Midbrain (tissue), 1 donor: ENCODE measurements around the gene CDK5.

Experiments
- DNase-seq: peaks from one replicate; lab custom pipeline; 2025; lab: John Stamatoyannopoulos, UW

Gene CDK5

DNA sequence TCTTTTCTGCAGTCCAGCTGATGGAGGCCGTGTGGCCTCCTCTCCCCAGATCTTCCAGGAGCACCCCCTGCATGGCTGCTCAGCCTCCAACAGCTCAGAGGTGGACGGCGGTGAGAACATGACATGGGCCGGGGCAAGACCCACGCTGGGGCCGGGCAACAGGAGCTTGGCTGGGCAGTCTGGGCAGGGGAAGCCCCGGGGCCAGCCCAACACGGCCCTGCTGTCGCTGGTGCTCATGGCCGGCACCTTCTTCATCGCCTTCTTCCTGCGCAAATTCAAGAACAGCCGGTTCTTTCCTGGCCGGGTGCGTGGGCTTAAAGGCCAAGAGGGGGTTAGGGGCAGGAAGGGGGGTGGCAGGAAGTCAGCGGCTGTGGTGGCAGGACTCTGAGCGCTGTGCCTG is 16.3 kb upstream of the CDK5 start:
- no peak for DNase-seq

DNA sequence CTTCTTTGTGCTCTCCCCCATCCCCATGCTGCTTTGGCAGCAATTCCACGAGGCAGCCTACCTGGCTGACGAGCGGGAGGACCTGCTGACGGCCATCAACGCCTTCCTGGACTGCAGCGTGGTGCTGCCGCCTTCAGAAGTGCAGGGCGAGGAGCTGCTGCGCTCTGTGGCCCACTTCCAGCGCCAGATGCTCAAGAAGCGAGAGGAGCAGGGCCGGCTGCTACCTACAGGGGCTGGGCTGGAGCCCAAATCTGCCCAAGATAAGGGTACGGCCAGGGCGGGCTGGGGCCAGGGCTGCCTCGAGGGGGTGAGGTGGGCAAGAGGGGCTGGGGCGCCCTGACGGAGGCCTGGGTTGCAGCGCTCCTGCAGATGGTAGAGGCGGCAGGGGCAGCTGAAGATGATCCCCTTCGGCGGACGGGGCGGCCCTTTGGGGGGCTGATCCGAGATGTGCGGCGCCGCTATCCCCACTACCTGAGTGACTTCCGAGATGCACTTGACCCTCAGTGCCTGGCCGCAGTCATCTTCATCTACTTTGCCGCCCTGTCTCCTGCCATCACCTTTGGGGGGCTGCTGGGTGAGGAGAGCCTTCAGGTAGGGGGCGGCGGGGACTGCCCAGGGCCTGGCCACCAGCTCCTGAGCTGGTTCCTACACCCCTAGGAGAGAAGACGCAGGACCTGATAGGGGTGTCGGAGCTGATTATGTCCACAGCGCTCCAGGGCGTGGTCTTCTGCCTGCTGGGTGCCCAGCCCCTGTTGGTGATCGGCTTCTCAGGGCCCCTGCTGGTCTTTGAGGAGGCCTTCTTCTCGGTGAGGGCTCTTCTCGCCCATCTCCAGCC is 13.6 kb upstream of the CDK5 start:
- no peak for DNase-seq

DNA sequence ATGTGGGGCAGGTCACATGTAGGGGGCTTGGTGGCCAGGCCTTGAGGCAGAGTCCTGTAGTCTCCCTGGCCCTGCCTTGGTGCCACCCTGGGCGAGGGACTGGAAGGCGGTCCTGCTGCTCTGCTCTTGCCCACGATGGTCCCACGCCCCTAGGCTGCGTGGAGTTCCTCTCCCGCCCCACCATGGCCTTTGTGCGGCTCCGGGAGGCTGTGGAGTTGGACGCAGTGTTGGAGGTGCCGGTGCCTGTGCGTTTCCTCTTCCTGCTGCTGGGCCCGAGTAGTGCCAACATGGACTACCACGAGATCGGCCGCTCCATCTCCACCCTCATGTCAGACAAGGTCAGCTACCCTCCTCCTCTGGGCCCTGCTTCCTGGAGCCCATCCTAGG is 12.9 kb upstream of the CDK5 start:
- no peak for DNase-seq

DNA sequence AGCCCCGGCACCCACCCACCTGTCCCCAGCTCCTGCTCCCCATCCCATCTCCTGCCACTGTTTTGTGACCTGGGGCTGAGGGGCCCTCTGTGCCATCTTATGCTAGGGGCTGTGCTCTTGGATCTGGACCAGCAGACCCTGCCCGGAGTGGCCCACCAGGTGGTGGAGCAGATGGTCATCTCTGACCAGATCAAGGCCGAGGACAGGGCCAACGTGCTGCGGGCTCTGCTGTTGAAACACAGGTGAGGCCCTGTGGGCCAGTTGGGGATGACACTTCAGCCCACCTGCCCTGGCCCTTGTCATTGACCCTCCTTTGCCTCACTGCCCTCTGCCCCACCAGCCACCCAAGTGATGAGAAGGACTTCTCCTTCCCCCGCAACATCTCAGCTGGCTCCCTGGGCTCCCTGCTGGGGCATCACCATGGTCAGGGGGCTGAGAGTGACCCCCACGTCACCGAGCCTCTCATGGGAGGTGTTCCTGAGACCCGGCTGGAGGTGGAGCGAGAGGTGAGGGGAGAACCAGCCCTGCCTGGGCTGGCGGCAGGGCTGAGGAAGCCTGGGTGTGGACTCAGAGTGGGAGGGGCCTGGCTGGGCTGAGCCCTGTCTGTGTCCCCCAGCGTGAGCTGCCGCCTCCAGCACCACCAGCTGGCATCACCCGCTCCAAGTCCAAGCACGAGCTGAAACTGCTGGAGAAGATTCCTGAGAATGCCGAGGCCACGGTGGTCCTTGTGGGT is 12.3 kb upstream of the CDK5 start:
- DNase-seq: no peak

DNA sequence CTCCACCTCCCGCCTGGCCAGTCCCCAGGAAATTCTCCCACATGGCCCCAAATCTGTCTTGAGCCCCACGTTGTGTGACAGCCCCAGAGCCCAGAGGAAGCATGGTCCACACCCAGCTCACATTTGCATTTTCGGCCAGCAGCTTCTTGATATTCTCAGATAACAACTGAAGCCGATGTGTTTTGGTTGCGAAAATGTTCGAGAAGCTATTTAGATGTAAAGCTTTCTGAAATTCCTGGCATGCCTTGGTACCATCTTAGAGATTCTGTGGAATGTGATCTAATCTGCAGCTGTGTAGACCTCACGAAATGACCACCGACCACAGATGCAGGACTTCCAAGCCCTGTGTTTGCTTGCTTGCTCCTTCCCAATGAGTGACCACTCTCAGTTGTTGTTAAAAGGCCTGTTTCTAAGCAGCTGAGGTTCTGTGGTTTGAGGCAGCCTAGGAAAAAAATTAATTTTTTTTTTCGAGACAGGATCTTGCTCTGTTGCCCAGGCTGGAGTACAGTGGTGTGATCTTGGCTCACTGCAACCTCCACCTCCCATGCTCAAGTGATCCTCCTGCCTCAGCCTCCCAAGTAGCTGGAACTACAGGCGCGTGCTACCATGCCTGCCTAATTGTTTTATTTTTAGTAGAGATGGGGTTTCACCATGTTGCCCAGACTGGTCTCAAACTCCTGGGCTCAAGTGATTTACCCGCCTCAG is 10.5 kb upstream of the CDK5 start:
- DNase-seq: no peak

DNA sequence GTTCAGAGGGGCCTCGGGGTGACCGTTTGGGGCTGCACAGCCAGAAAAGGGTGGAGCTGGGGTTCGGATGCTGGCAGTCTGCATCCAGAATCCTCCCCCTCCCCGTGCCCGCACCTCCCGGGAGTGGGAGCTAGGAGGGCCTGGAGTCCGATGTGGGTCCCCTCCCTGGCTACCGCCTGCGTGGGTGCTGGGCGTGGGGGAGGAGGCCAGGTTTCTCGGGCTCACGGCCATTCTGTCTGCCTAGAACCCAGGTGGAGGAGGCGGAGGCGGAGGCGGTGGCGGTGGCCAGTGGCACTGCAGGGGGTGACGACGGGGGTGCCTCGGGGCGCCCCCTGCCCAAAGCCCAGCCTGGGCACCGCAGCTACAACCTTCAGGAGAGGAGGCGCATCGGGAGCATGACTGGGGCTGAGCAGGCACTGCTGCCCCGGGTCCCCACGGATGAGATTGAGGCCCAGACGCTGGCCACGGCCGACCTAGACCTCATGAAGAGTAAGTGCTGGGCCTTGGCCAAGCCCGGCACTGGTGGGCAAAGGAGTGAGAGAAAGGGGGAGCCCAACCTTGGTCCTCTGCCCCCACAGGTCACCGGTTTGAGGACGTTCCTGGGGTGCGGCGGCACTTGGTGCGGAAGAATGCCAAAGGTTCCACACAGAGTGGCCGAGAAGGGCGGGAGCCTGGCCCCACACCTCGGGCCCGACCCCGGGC is 8.7 kb upstream of the CDK5 start:
- no peak for DNase-seq

DNA sequence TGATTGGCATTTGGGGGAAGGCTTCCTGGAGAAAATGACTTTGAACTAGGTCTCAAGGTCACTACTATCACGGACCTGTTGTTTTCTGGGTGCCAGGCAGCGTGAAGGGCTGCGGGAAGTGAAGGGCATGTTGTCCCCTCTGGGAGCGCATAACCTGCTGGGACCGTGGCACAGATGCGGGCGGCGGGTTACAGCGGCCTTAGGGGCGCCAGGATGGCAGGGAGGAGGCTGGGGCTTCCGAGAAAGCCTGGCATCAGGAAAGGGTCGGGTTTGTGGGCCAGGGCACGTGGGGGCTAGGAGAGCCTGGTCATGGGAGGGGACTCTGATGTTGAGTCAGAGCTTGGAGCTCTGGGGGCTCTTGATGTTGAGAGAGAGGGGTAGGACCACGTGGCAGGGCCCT is 7.8 kb upstream of the CDK5 start:
- DNase-seq: no peak

DNA sequence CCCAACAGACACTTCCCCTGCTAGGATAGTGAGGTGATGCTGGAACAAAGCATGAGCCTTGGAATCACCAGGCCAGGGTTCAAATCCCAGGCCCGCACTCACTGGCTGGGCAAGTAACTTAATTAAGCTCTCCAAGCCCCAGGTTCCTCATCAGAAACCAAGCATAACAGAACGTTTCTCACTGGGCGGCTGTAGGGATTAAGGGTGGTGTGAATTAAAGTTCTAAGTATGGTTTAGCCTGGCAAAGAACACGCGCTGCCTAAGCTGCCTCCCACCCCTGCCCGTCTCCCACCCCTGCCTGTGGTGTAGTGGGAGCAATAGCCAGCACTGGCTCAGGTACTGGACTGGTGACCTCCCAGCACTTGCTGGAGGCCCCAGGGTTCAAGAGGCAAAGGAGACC is 7.3 kb upstream of the CDK5 start:
- DNase-seq: no peak

DNA sequence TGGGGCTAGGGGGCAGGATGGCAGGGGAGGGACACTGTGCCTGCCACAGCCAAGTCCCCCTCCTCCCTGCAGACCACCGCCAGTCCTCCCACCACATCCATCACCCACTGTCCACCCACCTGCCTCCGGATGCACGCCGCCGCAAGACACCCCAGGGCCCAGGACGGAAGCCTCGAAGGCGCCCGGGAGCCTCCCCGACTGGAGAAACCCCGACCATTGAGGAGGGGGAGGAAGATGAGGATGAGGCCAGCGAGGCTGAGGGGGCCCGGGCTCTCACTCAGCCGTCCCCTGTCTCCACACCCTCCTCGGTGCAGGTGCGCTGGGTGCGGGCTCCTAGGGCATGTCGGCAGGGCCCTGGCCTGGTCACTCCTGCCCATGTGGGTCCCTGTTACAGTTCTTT is 6.8 kb upstream of the CDK5 start:
- no peak for DNase-seq

DNA sequence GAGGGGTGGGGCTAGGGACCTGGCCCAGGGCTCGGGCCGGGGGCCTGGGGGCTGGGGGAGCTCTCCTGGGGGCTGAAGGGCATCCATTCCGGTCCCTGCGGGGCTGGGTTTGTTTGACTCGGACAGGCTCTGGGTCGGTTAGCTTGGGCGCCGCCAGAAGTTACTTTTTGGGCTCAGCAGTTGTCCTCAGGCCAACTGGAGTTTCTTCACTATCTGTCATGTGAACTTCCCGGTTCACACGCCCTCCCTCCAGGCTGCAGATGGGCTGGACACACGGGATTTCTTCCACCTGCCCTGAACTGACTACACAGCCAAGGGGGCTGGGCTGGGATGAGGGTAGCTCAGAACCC is 5.5 kb upstream of the CDK5 start:
- no peak for DNase-seq

DNA sequence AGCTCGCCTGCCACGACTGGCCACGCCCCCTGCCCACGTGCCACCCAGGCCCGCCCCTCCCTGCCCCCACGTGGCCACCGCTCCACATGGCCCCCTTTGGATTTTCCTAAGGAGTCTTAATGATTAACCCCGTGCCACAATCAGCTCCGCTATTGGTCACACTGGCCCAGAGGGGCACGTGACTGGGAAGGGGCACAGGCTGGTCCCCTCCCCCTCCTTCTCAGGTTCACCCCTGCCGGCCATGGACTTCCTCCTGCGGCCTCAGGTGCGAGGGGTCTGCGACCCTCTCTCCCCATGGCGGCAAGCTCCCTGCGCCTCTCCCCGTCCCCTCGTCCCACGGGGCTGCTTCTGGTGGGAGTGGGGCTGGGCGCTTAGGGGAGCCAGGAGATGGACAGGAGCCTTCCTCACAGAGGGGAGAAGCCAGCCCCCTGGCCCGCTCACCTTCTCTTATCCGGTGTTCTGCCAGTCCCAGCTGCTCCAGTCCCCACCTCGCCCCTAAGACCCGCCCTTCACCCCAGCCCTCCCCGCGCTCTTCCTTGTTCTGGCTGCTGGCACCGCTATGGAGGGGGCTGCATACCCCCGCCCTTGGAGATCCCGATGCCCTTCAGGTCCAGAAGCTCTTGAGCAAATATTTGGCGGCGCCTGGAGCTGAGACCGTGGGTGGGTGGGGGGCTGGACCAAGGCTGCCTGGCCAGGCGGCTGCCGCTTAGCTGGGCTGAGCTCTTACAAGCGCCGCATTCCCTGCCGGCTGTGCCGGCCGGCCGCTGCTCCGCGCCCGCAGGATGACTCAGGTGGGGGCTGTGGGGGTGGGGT is 4.9 kb upstream of the CDK5 start:
- no peak for DNase-seq

DNA sequence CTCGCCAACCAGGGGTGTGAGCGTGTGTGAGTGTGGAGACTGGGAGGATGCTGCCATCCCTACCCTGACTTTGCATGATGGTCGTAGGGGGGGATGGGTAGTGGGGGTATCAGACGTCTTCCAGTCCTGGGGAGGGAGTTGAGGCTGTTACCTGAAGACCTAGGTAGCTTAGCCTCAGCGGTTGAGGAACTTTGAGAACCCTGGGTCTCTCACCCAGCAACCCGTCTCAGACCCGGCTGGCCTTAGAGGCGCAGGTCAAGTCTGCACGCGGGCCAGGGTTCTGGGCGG is 4.4 kb upstream of the CDK5 start:
- no peak for DNase-seq

DNA sequence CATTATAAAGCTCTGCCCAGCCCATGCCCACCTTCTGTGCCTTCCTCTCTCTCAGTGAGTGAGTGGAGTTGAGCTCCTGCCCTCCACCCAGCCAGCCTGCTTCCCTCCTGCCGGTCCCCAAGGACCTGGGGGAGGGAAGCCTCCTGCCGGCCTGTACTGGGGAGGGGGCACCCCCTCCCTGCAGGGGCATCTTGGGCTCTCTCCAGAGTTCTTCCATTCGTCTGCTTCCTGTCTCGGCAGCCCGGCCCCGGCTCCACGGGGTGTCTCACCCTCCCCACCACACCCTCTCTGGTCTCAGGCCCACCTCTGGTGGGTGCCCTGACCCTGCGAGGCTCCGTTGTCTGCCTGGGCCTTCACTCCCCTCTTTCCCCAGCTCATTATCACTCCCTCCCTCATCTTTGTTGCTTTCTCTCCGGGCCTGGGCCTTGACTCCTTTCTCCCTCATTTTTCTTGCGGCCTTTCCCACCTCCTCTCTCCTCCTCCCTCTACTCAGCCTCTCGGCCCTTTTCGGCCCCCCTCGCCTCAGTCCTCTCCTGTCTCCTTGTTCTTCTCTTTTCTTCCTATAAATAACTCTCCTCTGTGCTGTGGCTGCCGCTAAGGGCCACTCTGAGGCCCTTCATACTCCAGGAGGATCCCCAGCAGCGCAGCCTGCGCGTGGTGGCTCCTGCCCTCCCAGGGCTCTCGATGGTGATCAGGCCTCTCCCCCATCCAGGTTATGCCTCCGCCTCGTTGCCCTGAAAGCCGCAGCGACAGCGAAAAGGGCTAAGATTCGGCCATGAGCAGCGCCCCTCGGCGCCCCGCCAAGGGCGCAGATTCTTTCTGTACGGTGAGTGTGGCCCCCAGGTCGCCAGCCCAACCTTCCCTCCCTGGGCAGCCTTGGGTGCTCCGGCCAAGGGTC is 3.8 kb upstream of the CDK5 start:
- no peak for DNase-seq

DNA sequence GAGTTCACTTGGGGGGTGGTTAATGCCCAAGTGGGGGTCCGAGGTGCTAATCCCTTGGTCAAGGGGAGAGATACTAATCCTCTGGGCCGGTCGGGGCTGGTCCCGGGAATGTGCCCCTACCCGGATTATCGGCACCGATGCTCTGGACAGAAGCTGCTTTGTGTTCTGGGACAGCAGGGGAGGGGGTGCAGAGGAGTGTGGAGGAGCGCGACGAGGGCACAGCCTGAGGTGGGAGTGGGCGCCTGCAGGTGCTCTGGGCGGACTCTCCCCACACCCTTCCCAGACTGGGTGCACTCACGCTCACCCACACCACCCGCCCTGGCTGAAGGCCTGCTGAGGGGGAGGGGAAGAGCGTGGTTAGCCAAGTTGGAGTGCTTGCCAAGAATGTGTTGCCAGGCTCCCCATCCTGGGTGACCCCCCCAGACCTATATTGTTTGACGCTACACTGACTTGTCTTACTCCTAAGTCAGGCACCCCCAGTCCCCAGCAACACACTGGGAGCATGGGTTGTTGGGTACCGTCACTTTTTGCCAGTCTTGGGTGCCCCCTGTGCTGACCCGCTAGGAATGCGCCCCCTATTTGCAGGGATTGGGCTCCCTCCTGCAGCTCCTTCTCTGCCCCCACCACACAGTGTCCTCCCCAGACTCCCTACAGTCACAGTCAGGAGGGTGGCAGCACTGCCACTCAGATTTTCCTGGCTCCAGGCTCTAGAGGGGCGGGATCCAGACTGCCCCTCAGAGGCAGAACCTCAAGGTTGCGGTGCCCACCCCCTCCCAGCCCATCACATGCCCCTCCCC is 2.9 kb upstream of the CDK5 start:
- DNase-seq: peak; percentile 31

DNA sequence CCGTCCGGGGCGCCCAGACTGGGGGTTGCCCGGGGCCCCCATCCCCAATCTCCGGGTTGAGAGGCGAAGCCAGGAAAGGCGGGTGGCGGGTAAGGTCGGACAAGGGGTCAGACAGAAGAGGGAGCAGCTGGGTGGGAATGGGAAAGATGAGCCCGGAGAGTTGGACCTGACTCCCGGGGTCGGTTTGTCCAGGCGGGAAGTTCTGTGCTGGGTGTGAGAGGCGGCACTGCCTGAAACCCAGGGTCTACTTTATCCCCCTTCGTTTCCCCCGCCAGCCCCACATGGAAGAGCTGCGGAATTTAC is 2.4 kb upstream of the CDK5 start:
- no peak for DNase-seq

DNA sequence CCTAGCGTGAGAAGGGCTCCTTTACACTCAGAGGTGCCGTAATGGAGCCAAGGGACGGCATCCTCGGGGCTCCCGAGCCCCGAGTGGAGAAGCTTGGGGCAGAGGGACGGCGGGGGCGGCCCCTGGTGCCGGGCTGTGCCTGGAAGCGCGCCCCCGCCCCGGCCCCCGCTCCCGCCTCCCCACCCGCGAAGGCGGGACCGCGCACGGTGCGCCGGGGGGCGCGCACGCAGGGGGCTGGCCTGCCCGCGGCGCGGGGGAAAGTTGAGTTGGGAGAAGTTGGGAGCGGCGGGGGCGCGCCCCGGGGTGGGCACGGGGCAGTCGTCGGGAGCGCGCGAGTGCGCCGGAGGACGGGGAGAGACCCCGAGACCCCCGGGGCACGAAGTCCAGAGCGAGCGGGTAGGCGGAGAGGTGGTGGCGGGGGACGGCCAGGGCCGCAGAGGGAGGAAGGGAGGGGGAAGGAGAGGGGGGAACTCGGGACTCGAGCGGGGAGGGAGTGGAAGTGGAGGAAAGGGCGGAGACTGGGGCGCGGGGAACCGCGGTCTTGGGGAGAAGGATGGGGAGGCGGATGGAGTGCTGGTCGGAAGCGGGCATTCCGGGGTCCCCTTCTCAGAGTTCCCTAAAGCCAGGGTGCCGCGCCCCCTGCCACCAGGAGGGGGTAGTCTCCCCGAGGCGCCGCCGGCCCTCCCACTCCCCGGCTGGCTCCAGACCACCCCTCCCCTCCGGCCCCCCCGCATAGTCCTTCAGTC is 1.8 kb upstream of the CDK5 start, which contains the start of gene SLC4A2:
TSS of gene SLC4A2 (plus strand) at position 223 of the 746 bp plus-strand sequence. CDS start 2,399 bp downstream, outside the sequence.
- peak; percentile 88 for DNase-seq

DNA sequence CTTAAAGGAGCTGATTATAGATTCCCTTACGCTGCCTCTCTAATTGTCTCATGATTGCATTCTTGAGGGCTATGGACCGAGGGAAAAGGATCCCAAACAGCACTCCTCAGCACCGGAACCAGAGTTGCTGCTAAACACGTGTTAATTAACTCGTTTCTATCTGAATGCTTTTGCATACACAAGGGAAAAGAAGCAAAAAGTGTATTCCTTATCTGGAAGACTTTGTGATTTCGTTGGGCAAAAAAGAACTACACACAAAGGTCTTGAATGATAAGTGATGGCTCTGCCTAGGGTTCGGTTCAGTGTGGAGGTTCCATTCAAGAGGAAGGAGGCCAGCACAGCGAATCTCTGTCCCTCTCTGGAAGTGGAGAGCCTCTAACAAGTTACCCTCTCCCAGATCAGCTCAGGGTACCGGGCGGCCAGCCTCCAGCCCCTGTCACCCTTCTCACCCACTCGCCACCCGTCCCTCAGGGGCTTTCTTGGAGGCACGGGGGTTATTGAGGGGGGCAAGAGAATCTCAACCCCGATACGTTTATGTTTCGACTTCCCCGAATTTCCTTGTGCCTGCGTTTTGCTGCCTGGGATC is 1.2 kb upstream of the CDK5 start:
- no peak for DNase-seq

DNA sequence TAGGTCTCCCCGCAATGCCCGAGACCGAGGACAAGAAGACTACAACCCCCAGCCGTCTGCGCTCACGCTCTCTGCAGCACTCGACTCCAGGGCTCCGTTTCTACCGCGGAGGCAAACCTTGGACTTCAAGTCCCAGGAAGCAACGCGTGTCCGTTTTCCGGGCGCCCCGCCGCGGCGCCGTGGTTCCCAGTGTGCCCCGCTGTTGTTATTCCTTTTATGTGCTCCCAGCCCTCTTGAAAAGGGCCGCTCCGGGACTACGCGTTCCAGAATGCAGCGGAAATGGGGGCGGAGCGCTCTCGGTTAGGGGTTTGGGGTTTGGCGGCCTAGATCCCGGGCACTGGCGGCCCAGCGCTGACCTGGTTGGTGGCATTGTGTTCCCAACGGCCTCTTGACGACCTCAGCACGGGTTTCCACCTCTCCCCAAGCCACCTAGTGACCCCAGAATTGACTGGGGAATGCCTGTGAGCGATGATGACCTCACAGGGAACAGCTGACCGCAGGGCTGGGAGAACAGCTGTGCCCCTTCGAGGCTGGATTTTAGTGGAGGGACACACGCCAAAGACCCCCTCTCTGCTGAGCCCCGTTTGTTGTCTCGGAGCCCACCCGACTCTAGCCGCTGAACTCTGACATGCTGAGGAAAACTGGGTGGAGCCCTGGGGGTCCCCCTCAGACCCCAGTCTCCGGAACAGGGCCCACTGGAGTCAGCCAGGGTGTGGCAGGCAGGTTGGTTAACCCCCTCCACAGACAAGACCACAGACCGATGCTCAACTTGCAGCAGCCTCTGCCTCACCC is 488 bp upstream of the CDK5 start:
- DNase-seq: peak; percentile 99
